GM04503 (cell line): ENCODE measurements around the gene PRMT2.

ENCODE experiments used
- DNase-seq: peaks from one replicate; pipeline ENCODE4 v3.0.0-alpha.2; 2012; ENCODE audit warnings: low read depth

PRMT2 gene

DNA sequence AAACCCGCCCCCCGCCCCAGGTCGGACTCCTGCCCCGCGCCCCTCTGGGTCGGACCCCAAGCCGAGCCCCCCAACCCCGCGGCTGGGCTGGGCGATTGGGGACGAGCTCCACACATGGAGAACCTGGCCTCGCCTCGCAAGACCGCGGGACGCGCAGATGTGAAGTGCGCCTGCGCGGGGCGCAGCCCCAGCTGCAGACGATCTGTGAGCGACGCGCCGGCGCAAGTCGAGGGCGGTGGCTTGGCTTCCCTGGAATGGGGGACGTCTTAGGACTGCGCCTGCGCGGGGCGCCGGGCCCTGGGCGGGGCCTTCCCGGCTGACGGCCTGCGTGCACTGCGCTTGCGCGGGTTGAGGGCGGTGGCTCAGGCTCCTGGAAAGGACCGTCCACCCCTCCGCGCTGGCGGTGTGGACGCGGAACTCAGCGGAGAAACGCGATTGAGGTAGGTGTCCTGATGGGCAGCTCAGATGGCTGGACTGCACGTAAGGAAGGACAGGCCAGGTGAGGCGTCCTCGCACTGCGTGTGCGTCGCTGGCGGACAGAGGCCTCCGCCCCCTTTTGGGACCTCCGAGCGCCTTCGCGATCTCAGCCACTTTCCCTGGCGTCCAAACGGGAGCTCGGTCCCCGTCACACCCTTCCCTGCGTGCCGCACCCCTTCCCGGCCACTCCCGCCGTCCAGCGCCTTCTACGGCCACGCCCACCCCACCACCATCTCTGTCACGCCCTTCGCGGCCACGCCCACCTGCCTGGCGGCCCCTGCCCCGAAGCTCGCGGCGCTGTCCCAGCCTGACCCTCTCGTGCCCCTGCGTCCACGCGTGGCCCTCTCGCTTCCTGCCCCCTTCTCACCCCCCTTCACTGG lies at the start of gene PRMT2:
TSS of gene PRMT2 (plus strand) at position 351 of the 857 bp plus-strand sequence. CDS start 1,278 bp downstream, outside the sequence.
- DNase-seq = peak; percentile 65

DNA sequence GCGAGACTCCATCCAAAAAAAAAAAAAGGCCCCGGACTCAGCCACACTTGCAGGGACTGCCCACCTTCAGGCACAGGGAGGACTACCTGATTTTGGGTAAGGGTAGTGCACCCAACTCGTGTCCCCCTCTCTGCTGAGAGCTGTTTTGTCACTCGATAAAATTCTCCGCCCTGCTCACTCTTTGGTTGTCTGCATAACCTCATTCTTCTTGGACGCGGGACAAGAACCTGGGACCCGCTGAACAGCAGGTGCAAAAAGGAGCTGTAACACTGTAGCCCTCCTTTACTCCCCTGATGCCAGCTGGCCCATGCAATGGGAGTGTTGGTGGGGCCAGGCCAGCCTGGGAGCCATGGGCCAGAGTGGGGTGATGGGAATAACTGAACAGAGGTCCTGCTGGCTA lies 41.2 kb upstream of the PRMT2 start:
- no peak for DNase-seq

- no peak for DNase-seq
Observed at GRCh38 chr21:46596201-46596600, 39.3 kb upstream of the PRMT2 start.

GRCh38 chr21:46597031-46597430 lies 38.4 kb upstream of the PRMT2 start:
- DNase-seq = no peak

DNA sequence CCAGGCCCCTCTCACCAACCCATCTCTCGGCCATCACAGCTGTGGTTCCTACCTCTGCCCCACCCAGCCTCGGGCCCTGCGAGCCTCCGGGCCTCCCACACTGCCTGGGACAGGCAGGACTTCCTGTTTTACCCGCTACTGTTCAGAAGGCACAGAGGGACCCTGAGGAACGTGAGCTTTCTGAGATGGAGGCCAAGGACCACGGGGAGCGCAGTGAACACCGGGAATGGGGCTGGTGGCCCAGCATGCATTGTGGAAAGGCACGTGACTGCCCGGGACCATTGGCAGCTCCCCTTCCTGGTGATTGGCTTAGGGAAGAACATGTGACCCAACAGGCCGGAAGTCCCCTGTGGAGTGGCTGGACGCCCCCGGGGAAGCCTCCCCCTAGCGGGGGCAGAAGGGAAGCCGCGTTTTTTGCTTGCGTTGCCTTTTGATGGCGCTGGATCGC lies 37.6 kb upstream of the PRMT2 start:
- no peak for DNase-seq

GRCh38 chr21:46598581-46599572 lies 36.6 kb upstream of the PRMT2 start:
- DNase-seq = peak; percentile 48

- no peak for DNase-seq
Observed at GRCh38 chr21:46600305-46600704, 35.2 kb upstream of the PRMT2 start.

- DNase-seq = no peak
Observed at GRCh38 chr21:46600978-46601377, 34.5 kb upstream of the PRMT2 start.

DNA sequence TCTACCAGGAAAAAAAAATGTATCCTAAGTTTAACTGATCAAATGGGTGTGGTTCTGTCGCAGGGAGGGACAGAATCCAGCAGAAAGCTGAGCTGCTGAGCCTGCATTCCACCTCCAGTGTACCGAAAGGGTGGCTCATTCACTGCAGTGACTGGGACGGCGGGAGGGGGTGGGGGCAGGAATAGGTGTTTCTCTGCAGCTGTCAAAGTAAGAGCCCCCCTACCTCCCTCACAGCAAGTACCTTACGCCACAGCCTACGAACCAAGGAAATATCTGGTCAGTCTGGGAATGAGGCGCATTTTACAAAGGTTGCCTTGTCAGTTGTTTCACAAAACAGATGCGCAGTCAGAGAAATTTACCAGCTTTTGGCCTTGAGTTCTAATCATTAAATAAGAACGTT lies 32.2 kb upstream of the PRMT2 start:
- DNase-seq = no peak

- DNase-seq = no peak
Observed at GRCh38 chr21:46604329-46604974, 31.0 kb upstream of the PRMT2 start.

DNA sequence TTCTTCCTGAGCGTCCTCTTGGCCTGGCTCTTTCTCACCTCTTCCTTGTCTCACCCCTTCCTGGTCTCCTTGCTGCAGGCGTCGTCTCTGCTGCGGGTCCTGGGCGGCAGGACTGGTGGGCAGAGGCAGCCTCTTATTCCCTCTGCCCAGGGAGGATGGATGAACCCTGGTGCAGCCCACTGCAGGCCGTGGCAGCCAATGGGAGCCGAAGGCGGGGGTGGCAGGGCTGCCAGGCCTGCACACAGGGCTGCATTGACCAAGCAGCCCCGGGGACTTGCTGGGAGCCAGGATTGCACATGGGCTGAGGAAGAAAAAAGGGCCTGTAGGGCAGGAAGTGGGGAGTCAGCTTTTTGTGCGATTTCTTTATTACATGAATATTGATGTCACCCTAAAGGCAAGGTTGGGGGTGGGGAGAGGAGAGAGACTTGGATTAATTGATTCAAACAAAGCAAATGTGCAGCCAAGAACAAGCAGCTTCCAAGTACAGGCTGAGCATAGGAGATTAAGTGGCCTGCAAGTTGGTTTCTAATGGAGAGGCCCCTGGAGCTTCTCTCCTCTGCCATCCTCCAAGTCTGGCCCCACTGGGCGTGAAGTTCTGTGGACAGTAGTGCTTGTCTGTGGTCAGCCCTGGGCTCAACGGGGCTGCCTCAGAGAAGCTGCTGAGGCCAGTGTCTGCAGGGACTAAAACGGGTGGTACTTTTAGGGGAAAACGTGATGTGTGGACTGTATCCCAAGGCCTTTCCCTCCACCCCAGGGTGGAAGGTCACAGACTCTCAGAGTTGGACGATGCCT lies 30.3 kb upstream of the PRMT2 start, which contains the start of gene S100B:
TSS of gene S100B (minus strand) at position 108 of the 792 bp plus-strand sequence. CDS start 2,667 bp downstream, outside the sequence.
- no peak for DNase-seq

DNA sequence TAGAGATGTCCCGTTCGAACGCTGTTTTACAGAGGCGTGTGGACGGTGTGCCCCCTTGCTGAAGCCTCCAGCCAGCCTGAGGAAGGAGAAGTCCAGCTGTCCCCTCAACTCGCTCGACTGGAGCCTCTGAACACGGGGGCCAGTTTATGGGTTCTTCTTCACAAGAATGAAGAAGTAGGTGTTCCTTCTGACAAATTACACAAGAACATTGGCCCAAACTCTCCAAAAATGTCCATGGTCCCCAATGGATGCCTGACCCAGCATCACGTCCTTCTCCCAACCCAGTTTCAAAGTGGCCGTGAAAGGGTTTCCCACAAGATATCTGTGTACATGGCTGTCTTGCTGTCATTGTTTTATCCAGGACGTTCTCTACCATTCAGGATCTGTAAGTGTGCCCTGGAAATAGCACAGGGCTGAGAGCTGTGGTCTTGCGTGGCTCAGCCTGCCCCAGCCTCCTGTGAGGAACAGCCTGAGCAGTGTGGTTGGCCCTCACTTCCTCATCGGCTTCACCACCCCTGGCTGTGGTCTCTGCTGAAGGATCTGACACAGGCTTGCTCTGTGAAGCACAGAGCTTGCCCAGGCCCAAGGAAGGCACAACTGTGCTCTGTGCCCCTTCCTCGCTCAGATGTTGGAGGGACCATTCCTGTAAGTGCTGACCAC lies 29.6 kb upstream of the PRMT2 start:
- no peak for DNase-seq

- no peak for DNase-seq
Observed at GRCh38 chr21:46606427-46606813, 29.1 kb upstream of the PRMT2 start.

DNA sequence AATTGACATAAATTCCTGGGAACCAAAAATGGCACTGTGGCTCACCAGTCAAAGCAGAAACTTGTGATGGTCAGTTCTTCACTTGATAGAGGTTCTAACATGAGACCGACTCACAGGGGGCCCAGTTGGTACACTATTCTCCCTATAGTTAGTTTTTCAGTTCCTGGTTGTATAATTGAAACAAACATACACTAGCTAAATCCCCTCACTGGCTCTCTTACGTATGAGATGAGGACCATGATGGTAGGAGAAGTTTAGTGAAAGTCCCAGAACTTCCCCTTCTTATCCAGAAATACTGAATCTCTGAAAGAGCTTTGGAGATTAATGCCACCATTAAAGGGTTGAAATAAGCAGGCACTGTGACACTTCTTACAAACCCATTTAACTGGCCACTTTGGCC lies 27.8 kb upstream of the PRMT2 start:
- DNase-seq = no peak

DNA sequence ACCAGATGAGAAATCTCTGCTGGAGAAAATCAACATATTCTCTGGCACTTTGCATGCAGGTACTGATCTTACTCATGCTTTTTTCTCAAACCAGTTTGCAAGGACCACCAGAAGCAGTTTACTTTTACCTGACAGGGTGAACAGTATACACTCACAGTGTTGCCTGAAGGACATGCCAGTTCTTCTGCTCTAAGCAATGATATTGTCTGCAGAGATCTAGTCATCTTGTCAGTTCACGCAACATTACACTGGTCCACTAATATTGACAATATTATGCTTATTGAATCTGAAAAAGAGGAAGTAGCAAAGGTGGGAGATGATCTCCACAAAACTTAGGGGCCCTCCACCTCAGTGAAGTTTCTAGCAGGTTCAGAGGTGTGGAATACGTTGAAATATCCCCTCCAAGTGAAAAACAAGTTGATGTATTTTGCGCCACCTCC lies 26.8 kb upstream of the PRMT2 start:
- DNase-seq = no peak

DNA sequence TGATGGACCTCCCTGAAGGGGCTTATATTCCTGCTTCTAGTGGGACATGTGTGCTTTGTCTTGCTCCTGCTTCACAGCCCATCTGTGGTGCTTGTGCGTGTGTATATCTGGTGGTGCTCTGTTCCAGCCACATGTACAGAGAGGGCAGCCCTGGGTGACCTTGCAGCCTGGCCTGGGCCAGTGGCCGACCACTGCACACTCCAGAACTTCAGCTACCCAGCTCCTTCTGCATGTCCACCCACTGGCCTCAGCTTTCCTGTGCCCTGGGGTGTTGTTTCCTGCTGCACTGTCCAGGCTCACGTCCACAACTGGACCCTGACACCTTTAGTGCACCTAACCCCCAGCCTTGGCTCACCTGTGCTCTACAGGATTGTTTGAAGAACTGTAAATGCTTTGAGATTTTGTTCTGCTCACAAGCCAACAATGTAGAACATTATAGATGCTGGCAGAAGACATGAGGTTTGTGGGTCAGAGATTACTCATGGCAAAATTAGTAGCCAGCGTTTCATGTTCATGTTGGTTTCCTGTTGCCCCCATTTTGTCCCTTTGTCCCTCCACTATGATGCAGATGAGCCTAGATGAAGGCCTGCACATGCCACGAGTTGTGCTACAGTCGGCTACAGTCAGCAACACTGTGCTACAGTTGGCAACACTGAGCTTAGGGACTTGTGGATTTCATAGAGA lies 25.3 kb upstream of the PRMT2 start:
- no peak for DNase-seq

DNA sequence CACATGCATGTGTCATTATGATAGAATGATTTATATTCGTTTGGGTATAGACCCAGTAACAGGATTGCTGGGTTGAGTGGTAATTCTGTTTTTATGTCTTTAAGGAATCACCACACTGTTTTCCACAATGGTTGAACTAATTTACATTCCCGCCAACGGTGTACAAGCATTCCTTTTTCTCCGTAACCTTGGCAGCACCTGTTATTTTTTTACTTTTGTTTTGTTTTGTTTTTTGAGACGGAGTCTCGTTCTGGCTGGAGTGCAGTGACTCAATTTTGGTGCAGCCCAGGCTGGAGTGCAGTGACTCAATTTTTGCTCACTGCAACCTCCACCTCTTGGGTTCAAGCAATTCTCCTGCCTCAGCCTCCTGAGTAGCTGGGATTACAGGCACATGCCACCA lies 22.1 kb upstream of the PRMT2 start:
- DNase-seq = no peak

DNA sequence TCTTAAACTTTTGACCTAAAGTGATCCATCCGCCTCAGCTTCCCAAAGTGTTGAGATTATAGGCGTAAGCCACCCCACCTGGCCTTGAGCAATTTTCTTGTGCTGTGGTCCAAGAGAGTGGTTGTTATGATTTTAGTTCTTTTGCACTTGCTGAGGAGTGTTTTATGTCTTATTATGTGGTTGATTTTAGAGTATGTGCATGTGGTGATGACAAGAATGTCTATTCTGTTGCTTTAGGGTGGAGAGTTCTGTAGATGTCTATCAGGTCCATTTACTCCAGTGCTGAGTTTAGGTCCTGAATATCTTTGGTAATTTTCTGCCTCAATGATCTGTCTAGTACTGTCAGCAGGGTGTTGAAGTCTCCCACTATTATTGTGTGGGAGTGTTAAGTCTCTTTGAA lies 19.4 kb upstream of the PRMT2 start:
- DNase-seq = no peak

DNA sequence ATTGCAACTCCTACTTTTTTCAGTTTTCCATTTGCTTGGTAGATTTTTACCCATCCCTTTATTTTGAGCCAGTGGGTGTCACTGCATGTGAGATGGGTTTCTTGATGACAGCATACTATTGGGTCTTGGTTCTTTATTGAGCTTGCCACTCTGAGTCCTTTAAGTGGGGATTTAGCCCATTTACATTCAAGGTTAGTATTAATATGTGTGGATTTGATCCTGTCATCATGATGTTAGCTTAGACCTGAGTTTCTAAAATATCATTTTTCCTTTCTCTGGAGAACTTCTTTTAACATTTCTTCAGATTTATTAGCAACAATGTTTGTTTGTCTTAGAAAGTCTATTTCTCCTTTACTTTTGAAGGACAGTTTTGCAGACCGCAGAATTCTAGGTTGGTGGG lies 18.8 kb upstream of the PRMT2 start:
- no peak for DNase-seq
